ENCODE results near the gene HDAC7. TPM values are rescaled to one million over a fixed set of nuclear protein-coding genes. Genes with fewer than 3 reads are reported as not detected.
"Not testable (repeated sequence)": the region's sequence is repeated elsewhere in the genome, so short reads cannot be mapped to it uniquely, and the experiment has no call there.

Gene HDAC7
- total RNA-seq, 1 experiment from 2014 or later = 3.6 TPM

GRCh38 chr12:47852096-47852571, 32.4 kb upstream of the HDAC7 start:
- in situ Hi-C loops (cut with HindIII; ENCODE audit: low pct_unique_long_range_greater_than_20kb, low sequenced_read_pairs) = no loop called here

GRCh38 chr12:47851303-47851952, 31.7 kb upstream of the HDAC7 start:
- no peak for DNase-seq (ENCODE audit: low read depth, low spot score)
- in situ Hi-C loops (cut with HindIII; ENCODE audit: low pct_unique_long_range_greater_than_20kb, low sequenced_read_pairs) = no loop called here

More at GRCh38 chr12:47852096-47852571, 32.4 kb upstream of the HDAC7 start:
- DNase-seq (ENCODE audit: low read depth, low spot score) = no peak

DNA sequence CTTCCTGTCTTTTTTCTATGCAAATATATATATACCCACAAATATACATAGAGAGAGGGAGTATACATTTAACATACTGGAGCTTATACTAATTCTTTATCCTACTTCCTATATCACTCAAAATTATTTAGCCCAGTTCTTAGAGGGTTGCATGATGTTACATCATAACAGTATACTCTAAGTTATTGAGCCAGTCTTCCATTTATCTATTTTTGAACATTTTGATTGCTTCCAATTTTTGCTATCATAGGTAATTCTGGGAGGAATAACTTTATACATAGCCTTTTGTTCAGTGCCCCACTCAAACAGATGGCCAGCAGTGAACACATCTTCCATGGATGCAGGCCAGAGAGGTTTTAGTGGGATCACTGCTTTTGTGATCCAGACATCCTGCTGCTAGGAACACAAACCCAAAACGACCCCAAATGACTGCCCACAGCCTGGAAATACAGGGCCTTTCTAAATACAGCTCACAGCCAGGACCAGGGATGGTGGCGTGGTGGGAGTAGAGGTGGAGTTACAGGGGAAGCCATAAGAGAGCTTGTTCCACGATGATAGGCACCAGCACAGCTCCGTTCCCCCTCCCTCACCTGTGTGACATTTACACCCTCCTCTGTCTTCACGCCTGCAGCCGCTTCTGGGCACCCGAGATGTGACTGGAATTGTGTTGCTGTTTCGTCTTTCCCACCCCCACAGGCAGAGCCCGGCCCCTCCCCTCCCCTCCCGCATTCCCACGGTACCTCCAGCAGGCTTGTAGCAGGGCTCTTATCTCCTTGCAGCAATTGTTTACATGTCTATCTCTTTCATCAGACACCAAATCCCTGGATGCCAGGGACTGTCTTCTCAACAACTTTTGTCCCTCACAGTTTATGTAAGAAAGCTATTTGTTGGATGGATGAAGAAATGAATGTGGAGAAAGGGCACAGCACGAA, 30.7 kb upstream of the HDAC7 start:
- no peak for DNase-seq (ENCODE audit: low read depth, low spot score)
- in situ Hi-C loops (cut with HindIII; ENCODE audit: low pct_unique_long_range_greater_than_20kb, low sequenced_read_pairs) = no loop called here

GRCh38 chr12:47849261-47849660, 29.6 kb upstream of the HDAC7 start:
- DNase-seq (ENCODE audit: low read depth, low spot score) = peak; percentile 17
- in situ Hi-C loops (cut with HindIII; ENCODE audit: low pct_unique_long_range_greater_than_20kb, low sequenced_read_pairs) = no loop called here

GRCh38 chr12:47848853-47849252, 29.1 kb upstream of the HDAC7 start:
- in situ Hi-C loops (cut with HindIII; ENCODE audit: low pct_unique_long_range_greater_than_20kb, low sequenced_read_pairs) = no loop called here
- no peak for DNase-seq (ENCODE audit: low read depth, low spot score)

DNA sequence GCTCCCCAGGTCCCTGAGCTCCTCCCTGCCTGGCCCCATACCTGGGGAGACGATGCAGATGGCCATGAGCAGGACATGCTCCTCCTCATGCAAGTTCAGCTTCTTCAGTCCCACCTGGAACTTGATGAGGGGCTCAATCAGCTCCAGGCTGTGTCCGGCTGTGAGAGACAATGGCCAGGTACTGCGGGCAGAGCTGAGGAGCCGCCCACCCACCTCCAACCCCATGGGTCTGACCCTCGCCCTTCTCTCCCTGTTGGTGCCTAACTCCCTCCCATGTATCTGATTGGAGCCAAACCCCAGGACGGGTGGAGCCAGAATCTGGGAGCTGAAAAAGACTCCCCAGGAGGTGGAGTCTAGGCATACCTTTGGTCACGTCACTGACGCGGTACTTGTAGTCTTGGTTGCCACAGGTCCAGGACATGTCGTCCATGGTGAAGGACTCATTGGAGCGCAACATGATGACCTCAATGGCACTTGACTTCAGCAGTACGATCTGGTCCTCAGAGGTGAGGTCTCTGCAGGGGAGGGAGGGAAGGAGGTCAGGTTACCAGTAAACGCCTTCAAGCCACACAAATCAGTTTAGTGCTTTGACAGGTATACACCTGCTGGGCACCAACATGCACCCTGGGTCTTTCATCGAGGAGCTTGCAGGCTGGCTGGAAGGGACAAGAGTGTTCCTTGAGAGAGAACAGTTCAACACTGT, 26.7 kb upstream of the HDAC7 start:
- no peak for DNase-seq (ENCODE audit: low read depth, low spot score)
- in situ Hi-C loops (cut with HindIII; ENCODE audit: low pct_unique_long_range_greater_than_20kb, low sequenced_read_pairs) = no loop called here

DNA sequence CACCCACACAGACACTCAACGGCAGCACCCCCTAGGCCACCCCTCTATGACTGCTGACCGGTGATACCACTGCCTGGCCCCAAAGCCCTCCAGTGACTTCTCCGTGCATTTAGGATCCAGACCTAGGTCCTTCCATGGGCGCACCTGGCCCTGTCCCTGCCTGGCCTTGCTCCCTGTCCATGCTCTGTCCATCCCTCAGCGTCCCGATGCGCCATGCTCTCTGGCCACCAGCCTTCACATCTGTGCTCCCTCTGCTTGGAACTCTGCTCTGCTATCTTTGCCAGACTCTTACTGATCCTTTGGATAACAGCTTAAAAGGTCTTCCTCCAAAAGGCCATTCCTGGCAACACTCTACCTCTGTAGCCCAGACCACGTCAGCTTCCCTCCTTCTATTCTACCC, 25.4 kb upstream of the HDAC7 start:
- no peak for DNase-seq (ENCODE audit: low read depth, low spot score)
- in situ Hi-C loops (cut with HindIII; ENCODE audit: low pct_unique_long_range_greater_than_20kb, low sequenced_read_pairs) = no loop called here

- in situ Hi-C loops (cut with HindIII; ENCODE audit: low pct_unique_long_range_greater_than_20kb, low sequenced_read_pairs) = no loop called here
Observed at GRCh38 chr12:47844264-47845019, 24.7 kb upstream of the HDAC7 start.

GRCh38 chr12:47843226-47843980, 23.7 kb upstream of the HDAC7 start:
- DNase-seq (ENCODE audit: low read depth, low spot score) = no peak
- in situ Hi-C loops (cut with HindIII; ENCODE audit: low pct_unique_long_range_greater_than_20kb, low sequenced_read_pairs) = no loop called here

More at GRCh38 chr12:47844264-47845019, 24.7 kb upstream of the HDAC7 start:
- no peak for DNase-seq (ENCODE audit: low read depth, low spot score)

DNA sequence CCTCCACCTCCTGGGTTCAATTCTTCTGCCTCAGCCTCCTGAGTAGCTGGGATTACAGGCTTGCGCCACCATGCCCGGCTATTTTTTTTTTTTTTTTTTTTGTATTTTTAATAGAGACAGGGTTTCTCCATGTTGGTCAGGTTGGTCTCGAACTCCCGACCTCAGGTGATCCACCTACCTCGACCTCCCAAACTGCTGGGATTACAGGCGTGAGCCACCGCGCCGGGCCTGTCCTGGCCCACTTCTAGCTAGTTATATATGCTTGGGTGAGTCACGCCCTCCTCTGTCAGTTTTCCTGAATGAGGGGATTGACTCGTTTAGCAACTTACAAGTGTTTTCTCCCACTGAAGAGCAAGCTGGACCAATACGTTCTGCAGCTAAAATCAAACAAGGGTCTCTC, 22.8 kb upstream of the HDAC7 start:
- in situ Hi-C loops (cut with HindIII; ENCODE audit: low pct_unique_long_range_greater_than_20kb, low sequenced_read_pairs); DNase-seq (ENCODE audit: low read depth, low spot score): not testable (repeated sequence)

GRCh38 chr12:47841910-47842309, 22.2 kb upstream of the HDAC7 start:
- no peak for DNase-seq (ENCODE audit: low read depth, low spot score)
- in situ Hi-C loops (cut with HindIII; ENCODE audit: low pct_unique_long_range_greater_than_20kb, low sequenced_read_pairs) = no loop called here

DNA sequence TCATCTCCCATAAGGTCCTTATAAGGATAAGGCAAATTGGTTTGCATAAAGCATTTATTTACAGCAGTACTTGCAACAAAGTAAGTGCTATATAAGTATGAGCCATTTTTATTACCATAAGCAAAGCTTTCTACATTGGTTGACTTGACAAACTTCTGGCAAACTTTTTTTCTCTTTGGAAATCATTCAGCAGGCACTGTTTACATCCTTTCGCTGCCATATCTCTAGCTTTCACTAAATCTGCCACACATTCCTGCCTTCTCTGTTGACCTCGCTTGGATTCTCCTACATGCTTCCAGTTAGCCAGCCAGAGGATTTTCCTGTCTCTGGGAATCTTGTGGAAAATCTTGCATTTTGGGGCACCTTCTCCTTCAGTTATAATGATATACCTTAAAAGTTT, 21.8 kb upstream of the HDAC7 start:
- DNase-seq (ENCODE audit: low read depth, low spot score) = no peak
- in situ Hi-C loops (cut with HindIII; ENCODE audit: low pct_unique_long_range_greater_than_20kb, low sequenced_read_pairs) = no loop called here

DNA sequence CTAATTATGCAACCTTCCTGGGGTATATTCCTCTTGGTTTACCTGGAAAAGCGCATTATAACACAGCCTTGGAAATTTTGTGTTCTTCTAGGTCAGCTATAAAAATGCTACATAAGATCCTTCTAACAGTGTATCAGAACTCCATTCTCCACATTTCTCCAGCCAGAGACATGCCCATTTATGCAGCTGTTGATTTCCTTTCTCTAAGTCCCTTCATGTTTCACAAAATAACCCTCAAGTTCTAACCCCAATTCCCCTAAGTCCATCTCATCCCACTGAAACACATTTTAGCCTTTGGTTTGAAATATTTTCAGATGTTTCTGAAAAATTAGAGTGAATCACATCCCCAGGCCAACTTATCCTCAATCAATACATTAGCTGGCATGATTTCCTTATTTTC, 20.9 kb upstream of the HDAC7 start:
- DNase-seq (ENCODE audit: low read depth, low spot score) = no peak
- in situ Hi-C loops (cut with HindIII; ENCODE audit: low pct_unique_long_range_greater_than_20kb, low sequenced_read_pairs) = no loop called here

DNA sequence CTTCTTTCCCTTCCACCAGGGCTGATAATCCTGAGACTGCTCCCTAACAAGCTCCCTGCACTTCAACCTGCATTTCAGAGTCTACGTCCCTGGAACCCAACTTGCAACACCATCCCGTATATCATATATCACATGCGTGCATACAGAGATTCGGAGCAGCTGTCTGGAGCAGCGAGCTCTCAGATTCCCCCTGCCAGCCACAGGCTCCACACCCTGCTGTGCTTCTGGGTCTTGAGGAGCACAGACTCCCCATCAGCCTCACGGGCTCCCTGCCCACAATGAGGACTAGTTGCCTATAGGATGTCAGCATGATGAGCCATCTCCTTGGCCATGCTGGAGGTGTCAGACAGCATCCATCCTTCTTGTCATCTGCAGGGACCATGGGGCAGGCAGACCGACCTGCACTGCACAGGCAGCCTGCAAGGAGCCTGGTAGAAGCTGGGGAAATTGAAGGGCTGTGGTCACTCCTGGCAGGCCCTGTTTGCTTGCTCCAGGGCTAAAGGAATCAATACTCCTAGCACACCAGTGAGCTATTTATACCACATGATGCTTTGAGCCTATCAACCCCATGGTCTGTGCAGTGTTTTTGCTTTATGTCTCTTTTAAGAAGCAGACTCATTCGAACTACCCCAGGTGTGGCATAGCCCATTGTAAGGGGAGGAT, 19.6 kb upstream of the HDAC7 start:
- in situ Hi-C loops (cut with HindIII; ENCODE audit: low pct_unique_long_range_greater_than_20kb, low sequenced_read_pairs) = no loop called here

DNA sequence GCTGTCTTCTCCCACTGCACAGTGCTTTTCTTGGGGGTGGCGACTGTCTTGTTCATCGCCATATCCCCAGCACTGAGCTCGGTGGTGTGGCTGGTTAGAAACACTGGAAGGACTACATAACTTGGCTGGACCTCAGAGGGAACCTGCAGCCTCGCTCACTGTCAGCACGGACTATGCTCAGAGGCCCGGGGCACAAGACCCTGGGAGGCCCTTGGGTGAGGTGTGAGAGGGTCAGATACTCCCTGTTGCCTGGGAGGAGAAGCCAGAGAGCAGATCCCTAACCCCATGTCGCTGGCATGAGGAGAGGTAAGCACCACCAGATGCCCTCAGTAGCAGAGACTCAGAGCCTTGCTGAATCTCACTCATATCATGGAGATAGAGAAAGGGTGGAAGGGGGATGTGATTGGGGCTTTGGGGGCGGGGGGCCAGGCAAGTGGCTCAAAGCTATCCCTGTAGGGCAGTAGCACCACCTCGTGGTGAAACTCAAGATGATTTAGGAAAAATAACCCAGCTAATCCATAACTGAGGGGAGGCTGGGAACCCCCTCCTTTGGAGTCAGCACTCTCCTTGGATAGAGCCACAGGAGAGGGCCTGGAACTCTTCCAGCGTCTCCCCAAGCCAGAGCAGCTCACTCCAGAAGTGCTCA, 18.7 kb upstream of the HDAC7 start:
- peak; percentile 67 for DNase-seq (ENCODE audit: low read depth, low spot score)
- in situ Hi-C loops (cut with HindIII; ENCODE audit: low pct_unique_long_range_greater_than_20kb, low sequenced_read_pairs) = no loop called here

More for the DNA sequence above, 19.6 kb upstream of the HDAC7 start:
- DNase-seq (ENCODE audit: low read depth, low spot score) = no peak
